Astrocyte of the cerebellum (primary cell): Measurements from ENCODE around the gene SOX12.

Experiments used
- DNase-seq: peaks from one replicate; pipeline ENCODE4 v3.0.0-alpha.2; 2011; ENCODE audit warnings: low read depth
- H3K4me3 ChIP-seq: 2 replicates; pipeline ENCODE4 v1.5.1; 2011; ENCODE audit warnings: mild to moderate bottlenecking, low read depth, low read length, moderate library complexity
- in situ Hi-C: cut with HindIII; loops from 2 replicates; pipeline ENCODE4 v1.10.0; 2017; ENCODE audit warnings: low sequenced_read_pairs
- TF ChIP-seq, protein P1 (sequence below): IDR thresholded peaks from 2 replicates; pipeline ENCODE4 v1.5.1; 2012; ENCODE audit warnings: low read length, low read depth, moderate library complexity, mild to moderate bottlenecking; ENCODE audit errors: missing control alignments

Gene SOX12

DNA sequence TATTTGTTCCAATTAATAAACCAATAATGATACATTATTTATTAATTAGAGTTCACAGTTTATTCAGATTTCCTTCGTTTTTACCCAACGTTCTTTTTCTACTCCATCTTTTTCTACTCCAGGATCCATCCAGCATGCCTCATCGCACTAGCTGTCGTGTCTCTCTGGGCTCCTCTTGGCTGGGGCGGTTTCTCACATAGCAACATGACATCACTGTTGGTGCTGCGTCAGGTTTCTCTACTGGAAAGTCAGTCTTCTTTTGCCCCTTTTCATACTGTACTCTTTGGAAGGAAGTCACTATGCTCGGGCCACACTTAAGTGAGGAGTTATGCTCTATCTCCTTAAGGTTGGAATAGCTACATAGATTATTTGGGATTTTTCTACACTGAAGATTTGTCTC is 13.7 kb upstream of the SOX12 start:
- no peak for DNase-seq
- in situ Hi-C loops = no loop called here
- TF ChIP-seq, protein P1, sequence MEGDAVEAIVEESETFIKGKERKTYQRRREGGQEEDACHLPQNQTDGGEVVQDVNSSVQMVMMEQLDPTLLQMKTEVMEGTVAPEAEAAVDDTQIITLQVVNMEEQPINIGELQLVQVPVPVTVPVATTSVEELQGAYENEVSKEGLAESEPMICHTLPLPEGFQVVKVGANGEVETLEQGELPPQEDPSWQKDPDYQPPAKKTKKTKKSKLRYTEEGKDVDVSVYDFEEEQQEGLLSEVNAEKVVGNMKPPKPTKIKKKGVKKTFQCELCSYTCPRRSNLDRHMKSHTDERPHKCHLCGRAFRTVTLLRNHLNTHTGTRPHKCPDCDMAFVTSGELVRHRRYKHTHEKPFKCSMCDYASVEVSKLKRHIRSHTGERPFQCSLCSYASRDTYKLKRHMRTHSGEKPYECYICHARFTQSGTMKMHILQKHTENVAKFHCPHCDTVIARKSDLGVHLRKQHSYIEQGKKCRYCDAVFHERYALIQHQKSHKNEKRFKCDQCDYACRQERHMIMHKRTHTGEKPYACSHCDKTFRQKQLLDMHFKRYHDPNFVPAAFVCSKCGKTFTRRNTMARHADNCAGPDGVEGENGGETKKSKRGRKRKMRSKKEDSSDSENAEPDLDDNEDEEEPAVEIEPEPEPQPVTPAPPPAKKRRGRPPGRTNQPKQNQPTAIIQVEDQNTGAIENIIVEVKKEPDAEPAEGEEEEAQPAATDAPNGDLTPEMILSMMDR = no peak
- no peak overlapping the region for H3K4me3 ChIP-seq

DNA sequence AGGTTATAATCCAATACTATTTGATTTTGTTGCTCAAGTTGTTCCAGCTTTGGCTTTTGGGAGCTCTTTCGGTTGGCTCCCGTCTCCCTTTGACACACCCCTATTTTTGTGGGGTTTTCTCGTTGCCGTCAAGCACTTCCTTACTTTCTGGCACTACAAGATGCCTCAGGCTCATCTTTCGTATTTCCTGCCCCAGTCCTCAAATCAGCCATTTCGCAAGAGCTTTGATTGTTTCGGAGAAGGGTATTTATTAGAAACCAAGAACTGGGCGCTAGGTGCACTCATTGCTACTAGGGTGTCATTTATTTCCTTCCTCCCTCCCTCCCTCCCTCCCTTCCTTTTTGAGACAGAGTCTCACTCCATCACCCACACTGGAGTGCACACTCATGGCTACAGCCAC is 13.3 kb upstream of the SOX12 start:
- in situ Hi-C loops = no loop called here
- TF ChIP-seq, protein P1 = no peak
- DNase-seq = no peak
- no peak overlapping the region for H3K4me3 ChIP-seq

DNA sequence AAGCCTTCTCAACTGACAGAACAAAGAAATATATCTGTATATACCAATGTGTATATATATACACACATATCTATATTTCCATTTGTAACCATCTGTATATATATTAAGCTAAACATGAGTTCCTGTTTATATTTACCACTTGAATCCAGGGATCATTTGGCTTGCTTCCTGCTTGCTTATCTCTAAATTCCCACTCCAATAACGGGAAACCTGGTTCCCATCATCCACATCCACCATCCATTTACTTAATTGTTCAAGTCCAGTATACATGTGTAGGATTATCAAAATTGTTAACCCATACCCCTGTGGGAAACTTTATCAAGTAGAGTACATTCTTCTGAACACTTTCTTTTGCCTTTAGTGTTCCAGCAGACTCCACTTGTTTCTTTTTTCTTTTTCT is 12.5 kb upstream of the SOX12 start:
- TF ChIP-seq, protein P1 = no peak
- H3K4me3 ChIP-seq = no peak overlapping the region
- in situ Hi-C loops = no loop called here
- DNase-seq = no peak

- in situ Hi-C loops = no loop called here
- DNase-seq = no peak
- H3K4me3 ChIP-seq = no peak overlapping the region
- TF ChIP-seq, protein P1 = no peak
These were observed 11.9 kb upstream of the SOX12 start for GRCh38 chr20:313402-313801.

DNA sequence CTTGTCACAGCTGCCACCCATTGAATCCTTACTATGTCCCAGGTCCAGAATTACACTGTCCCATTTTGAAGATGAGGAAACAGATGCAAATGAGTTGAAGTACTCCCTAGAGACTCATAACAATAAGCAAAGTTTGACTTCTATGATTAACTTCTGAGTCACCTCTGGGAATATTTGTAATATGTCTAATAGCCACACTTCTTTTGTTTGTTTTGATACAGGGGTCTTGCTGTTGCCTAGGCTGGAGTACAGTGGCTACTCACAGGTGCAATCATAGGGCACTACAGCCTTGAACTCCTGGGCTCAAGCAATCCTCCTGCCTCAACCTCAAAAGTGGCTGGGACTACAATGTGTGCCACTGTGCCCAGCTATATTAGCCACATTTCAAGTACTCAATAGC is 11.4 kb upstream of the SOX12 start:
- TF ChIP-seq, protein P1 = no peak
- in situ Hi-C loops = no loop called here
- DNase-seq = no peak
- no peak overlapping the region for H3K4me3 ChIP-seq

- no peak overlapping the region for H3K4me3 ChIP-seq
- in situ Hi-C loops = no loop called here
- DNase-seq = no peak
- TF ChIP-seq, protein P1 = no peak
These were observed 8.9 kb upstream of the SOX12 start for GRCh38 chr20:316316-317068.
